Mesendoderm (in vitro differentiated cells): ENCODE measurements around the gene NMRAL1. TPM values are rescaled to one million over a fixed set of nuclear protein-coding genes. Genes with fewer than 3 reads are reported as not detected.

Experiments used
- DNase-seq: peaks from one replicate; pipeline ENCODE4 v3.0.0; 2013
- H2AK5ac ChIP-seq: 2 replicates; pipeline ENCODE4 v1.6.1; 2013; ENCODE audit warnings: low read length, inconsistent platforms
- H2BK120ac ChIP-seq: 2 replicates; pipeline ENCODE4 v1.6.1; 2013; ENCODE audit warnings: low read depth, mild to moderate bottlenecking, low read length, moderate library complexity, mixed read lengths
- H2BK15ac ChIP-seq: replicated peaks from 2 replicates; pipeline ENCODE4 v1.6.1; 2013; ENCODE audit warnings: low read depth, mild to moderate bottlenecking, moderate library complexity
- H2BK5ac ChIP-seq: 2 replicates; pipeline ENCODE4 v1.6.1; 2013; ENCODE audit warnings: low read length, inconsistent platforms
- H3K18ac ChIP-seq: 2 replicates; pipeline ENCODE4 v1.6.1; 2013; ENCODE audit warnings: mild to moderate bottlenecking, low read length, mixed read lengths
- H3K23ac ChIP-seq: one replicate; pipeline ENCODE4 v1.6.1; 2013; ENCODE audit warnings: low read length
- H3K27ac ChIP-seq: 2 replicates; pipeline ENCODE4 v1.5.1; 2013; ENCODE audit warnings: low read depth, mild to moderate bottlenecking, inconsistent platforms, low read length, moderate library complexity
- H3K27me3 ChIP-seq: 2 replicates; pipeline ENCODE4 v1.6.1; 2013; ENCODE audit warnings: low read length, control low read depth, mild to moderate bottlenecking, inconsistent platforms; ENCODE audit not compliant: insufficient read depth, poor library complexity
- H3K36me3 ChIP-seq: 2 replicates; pipeline ENCODE4 v1.6.1; 2013; ENCODE audit warnings: low read length, inconsistent platforms; ENCODE audit not compliant: control insufficient read depth, insufficient read depth
- H3K4ac ChIP-seq: one replicate; pipeline ENCODE4 v1.6.1; 2013; ENCODE audit warnings: low read depth, mild to moderate bottlenecking, low read length, moderate library complexity
- H3K4me1 ChIP-seq: 2 replicates; pipeline ENCODE4 v1.6.1; 2013; ENCODE audit warnings: low read depth, low read length, inconsistent platforms; ENCODE audit not compliant: control insufficient read depth
- H3K4me2 ChIP-seq: 2 replicates; pipeline ENCODE4 v1.6.1; 2013; ENCODE audit warnings: low read length
- H3K4me3 ChIP-seq: 2 replicates; pipeline ENCODE4 v1.5.1; 2013; ENCODE audit warnings: mild to moderate bottlenecking, low read length
- H3K56ac ChIP-seq: one replicate; pipeline ENCODE4 v1.6.1; 2013; ENCODE audit warnings: low read length
- H3K79me1 ChIP-seq: 2 replicates; pipeline ENCODE4 v1.6.1; 2013; ENCODE audit warnings: low read length, inconsistent platforms
- H3K79me2 ChIP-seq: 2 replicates; pipeline ENCODE4 v1.6.1; 2013; ENCODE audit warnings: mild to moderate bottlenecking, low read length; ENCODE audit not compliant: control insufficient read depth, insufficient read depth
- H3K9ac ChIP-seq: 2 replicates; pipeline ENCODE4 v1.6.1; 2013; ENCODE audit warnings: low read length, inconsistent platforms
- H4K5ac ChIP-seq: one replicate; pipeline ENCODE4 v1.6.1; 2013; ENCODE audit warnings: low read length
- H4K8ac ChIP-seq: one replicate; pipeline ENCODE4 v1.6.1; 2013; ENCODE audit warnings: low read depth, mild to moderate bottlenecking, control low read depth, low read length, moderate library complexity
- WGBS: extraction: QIAGEN DNeasy Blood & Tissue Kit; methylation state at CpG from one replicate; pipeline ENCODE4 v1.1.7; 2013; ENCODE audit warnings: low lambda C conversion rate, missing lambda C conversion rate; ENCODE audit not compliant: insufficient coverage; ENCODE audit errors: extremely low coverage; 5-methylcytosine and 5-hydroxymethylcytosine counted together
- polyA plus RNA-seq, 2 experiments: library from polyadenylated mRNA; stranded (reverse); fragments of 200-250 nt; gene quantifications; one replicate each; pipeline ENCODE4 v1.2.3, GENCODE V29; 2013

Gene NMRAL1
- polyA plus RNA-seq (2013, experiment 1 of 2), result 67.1 TPM
- polyA plus RNA-seq (2013, experiment 2 of 2), result 67.6 TPM

DNA sequence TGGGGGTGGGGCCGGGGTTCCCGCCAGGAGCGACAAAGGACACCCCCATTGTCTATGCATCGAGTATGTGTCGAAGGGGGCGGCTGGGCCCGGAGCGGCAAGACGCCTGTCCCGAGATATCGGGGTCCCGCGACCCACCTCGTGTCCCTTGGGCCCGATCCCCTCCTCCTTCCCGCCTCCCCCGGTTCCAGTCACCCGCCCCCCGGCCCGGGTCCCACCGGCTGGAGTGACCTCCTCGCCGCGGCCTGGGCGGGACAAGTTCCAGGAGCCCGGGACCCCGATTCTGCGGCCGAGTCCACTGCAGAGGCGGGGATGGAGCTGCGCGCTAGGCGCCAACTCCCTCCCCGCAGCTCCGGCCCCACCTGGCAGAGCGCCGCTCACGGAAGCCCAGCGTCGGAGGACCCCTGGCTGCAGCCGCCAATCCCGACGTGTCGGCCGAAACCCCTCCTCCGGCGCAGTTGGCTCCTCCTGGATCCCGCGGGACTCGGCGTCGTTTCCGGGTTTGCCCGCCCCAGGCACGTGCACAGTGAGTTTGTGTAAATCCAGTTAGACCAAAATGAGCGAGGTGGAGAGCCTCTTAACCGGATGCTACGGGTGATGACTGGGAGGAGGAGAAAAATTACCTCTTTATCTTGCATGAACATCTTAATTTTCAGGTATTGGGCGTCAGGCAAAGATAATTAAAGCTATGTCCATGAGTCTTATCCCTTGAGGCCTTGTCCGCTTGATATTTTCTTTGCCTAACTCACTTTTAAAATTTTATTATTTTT, at the start of gene NMRAL1:
TSS of gene NMRAL1 (minus strand) at position 434 of the 770 bp plus-strand sequence. CDS start 493 bp downstream, outside the sequence.
- no peak within 1 kb of the TSS for H2AK5ac ChIP-seq
- H2BK5ac ChIP-seq, result no peak within 1 kb of the TSS
- peak within 1 kb of the TSS; percentile 76 for H3K4me3 ChIP-seq
- peak within 1 kb of the TSS; percentile 92 for H3K9ac ChIP-seq
- no peak within 1 kb of the TSS for H3K27ac ChIP-seq
- H3K23ac ChIP-seq, result peak within 1 kb of the TSS; percentile 45
- H3K27me3 ChIP-seq, result no peaks in the 10 kb centered on the region
- H3K4ac ChIP-seq, result peak within 1 kb of the TSS; percentile 79
- H3K79me1 ChIP-seq, result peaks cover 3% of the 10 kb centered on the region
- peaks cover 4% of the 10 kb centered on the region for H3K79me2 ChIP-seq
- H2BK15ac ChIP-seq, result no peak within 1 kb of the TSS
- H4K5ac ChIP-seq, result peak within 1 kb of the TSS; percentile 89
- H3K36me3 ChIP-seq, result no peaks in the 10 kb centered on the region
- DNase-seq, result peak; percentile 98
- peaks cover 2% of the 10 kb centered on the region for H3K4me1 ChIP-seq
- H4K8ac ChIP-seq, result peak within 1 kb of the TSS; percentile 81
- H2BK120ac ChIP-seq, result no peak within 1 kb of the TSS
- WGBS, result no CpG with 5 or more reads among the region's 60 CpGs
- peak within 1 kb of the TSS; percentile 74 for H3K4me2 ChIP-seq
- peak within 1 kb of the TSS; percentile 95 for H3K56ac ChIP-seq
- H3K18ac ChIP-seq, result peak within 1 kb of the TSS; percentile 75

- Histone ChIP-seq H3K79me2 (no peaks in the 10 kb centered on the region), H4K5ac (no peak overlapping the region), H3K4ac (no peak overlapping the region), H3K4me3 (no peak overlapping the region), H3K4me1 (no peaks in the 10 kb centered on the region), H3K23ac (no peak overlapping the region), H3K79me1 (peaks cover 2% of the 10 kb centered on the region), H3K4me2 (no peak overlapping the region), H3K27me3 (no peaks in the 10 kb centered on the region), H3K36me3 (no peaks in the 10 kb centered on the region), H2BK120ac (no peak overlapping the region), H2BK5ac (no peak overlapping the region), H3K18ac (no peak overlapping the region), H4K8ac (no peak overlapping the region), H2AK5ac (no peak overlapping the region), H3K9ac (no peak overlapping the region), H3K56ac (no peak overlapping the region), H3K27ac (no peak overlapping the region), H2BK15ac (no peak overlapping the region)
- no CpG with 5 or more reads among the region's 4 CpGs for WGBS
- DNase-seq, result no peak
These were observed 49.3 kb upstream of the NMRAL1 start for GRCh38 chr16:4523686-4524085.

GRCh38 chr16:4522051-4522581, 47.7 kb upstream of the NMRAL1 start:
- Histone ChIP-seq H2BK15ac (no peak overlapping the region), H3K4ac (no peak overlapping the region), H3K9ac (no peak overlapping the region), H3K27me3 (no peaks in the 10 kb centered on the region), H4K8ac (no peak overlapping the region), H3K36me3 (no peaks in the 10 kb centered on the region), H2BK5ac (no peak overlapping the region), H3K79me2 (no peaks in the 10 kb centered on the region), H2AK5ac (no peak overlapping the region), H3K4me1 (no peaks in the 10 kb centered on the region), H3K27ac (no peak overlapping the region), H3K23ac (no peak overlapping the region), H3K79me1 (peaks cover 2% of the 10 kb centered on the region), H3K56ac (no peak overlapping the region), H2BK120ac (no peak overlapping the region), H3K18ac (no peak overlapping the region), H3K4me2 (no peak overlapping the region), H4K5ac (no peak overlapping the region), H3K4me3 (no peak overlapping the region)
- DNase-seq, result no peak
- WGBS, result no CpG with 5 or more reads among the region's 8 CpGs

- Histone ChIP-seq H3K4ac (no peak overlapping the region), H3K79me2 (no peaks in the 10 kb centered on the region), H3K56ac (no peak overlapping the region), H2BK120ac (no peak overlapping the region), H4K5ac (no peak overlapping the region), H3K27ac (no peak overlapping the region), H3K36me3 (no peaks in the 10 kb centered on the region), H3K23ac (no peak overlapping the region), H3K4me2 (no peak overlapping the region), H3K18ac (no peak overlapping the region), H2AK5ac (no peak overlapping the region), H3K27me3 (no peaks in the 10 kb centered on the region), H2BK5ac (no peak overlapping the region), H4K8ac (no peak overlapping the region), H3K9ac (no peak overlapping the region), H3K4me1 (no peaks in the 10 kb centered on the region), H3K4me3 (no peak overlapping the region), H3K79me1 (peaks cover 2% of the 10 kb centered on the region), H2BK15ac (no peak overlapping the region)
- DNase-seq, result no peak
- WGBS, result no CpG with 5 or more reads among the region's 7 CpGs
These were observed 46.5 kb upstream of the NMRAL1 start for GRCh38 chr16:4520913-4521312.

DNA sequence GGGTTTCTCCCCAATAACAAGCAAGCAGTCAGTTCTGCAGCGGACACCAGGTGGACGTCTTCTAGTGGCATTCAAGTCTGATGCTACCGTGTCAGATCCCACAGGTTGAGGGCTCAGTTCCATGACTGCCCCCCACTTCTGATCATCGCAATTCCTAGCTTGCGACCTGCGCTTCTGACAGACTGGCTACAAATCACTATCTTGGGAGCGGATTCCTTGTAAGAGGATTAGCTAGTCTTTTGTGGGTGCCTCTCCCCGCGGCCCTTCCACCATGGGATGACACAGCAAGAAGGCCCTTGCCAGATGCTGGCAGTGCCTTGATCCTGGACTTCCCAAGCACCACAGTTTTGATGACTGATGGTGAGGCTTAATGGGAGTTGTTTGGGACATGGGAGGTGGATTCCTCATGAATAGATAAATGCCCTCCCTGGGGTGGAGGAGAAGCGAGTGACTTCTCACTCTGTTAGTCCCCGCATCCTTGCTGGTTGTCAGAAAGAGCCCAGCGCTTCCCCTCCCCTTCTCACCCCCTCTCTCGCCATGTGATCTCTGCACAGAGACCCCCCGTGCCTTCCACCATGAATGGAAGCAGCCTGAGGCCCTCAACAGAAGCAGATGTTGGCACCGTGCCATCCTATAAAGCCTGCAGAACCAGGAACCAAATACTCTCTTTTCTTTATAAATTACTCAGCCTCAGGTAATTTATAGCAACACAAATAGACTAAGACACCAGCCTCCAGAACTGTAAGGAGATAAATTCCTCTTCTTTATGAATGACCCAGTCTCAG, 45.0 kb upstream of the NMRAL1 start:
- H4K8ac ChIP-seq, result no peak overlapping the region
- whole genome bisulfite sequencing, result no CpG with 5 or more reads among the region's 15 CpGs
- H3K4ac ChIP-seq, result no peak overlapping the region
- H3K4me3 ChIP-seq, result no peak overlapping the region
- H3K27me3 ChIP-seq, result no peaks in the 10 kb centered on the region
- no peak overlapping the region for H3K56ac ChIP-seq
- no peak for DNase-seq
- H4K5ac ChIP-seq, result no peak overlapping the region
- H2BK5ac ChIP-seq, result no peak overlapping the region
- no peak overlapping the region for H2BK15ac ChIP-seq
- H3K18ac ChIP-seq, result no peak overlapping the region
- H3K79me2 ChIP-seq, result no peaks in the 10 kb centered on the region
- H3K4me2 ChIP-seq, result no peak overlapping the region
- no peaks in the 10 kb centered on the region for H3K79me1 ChIP-seq
- no peaks in the 10 kb centered on the region for H3K4me1 ChIP-seq
- H2AK5ac ChIP-seq, result no peak overlapping the region
- H3K27ac ChIP-seq, result no peak overlapping the region
- no peaks in the 10 kb centered on the region for H3K36me3 ChIP-seq
- H2BK120ac ChIP-seq, result no peak overlapping the region
- no peak overlapping the region for H3K23ac ChIP-seq
- H3K9ac ChIP-seq, result no peak overlapping the region
